H9 (cell line): ENCODE results near the gene RACGAP1. TPM values are rescaled to one million over a fixed set of nuclear protein-coding genes. Genes with fewer than 3 reads are reported as not detected.

Source experiments
- DNase-seq: peaks from one replicate; pipeline ENCODE4 v3.0.0-alpha.2; 2017
- H2AFZ ChIP-seq: one replicate; pipeline ENCODE4 v1.6.1; 2013; ENCODE audit warnings: mild to moderate bottlenecking, low read length, control low read depth, moderate library complexity
- H2AK5ac ChIP-seq: 2 replicates; pipeline ENCODE4 v1.6.1; 2013; ENCODE audit warnings: low read length, control low read depth, mixed read lengths; ENCODE audit not compliant: insufficient read length
- H2BK120ac ChIP-seq: one replicate; pipeline ENCODE4 v1.6.1; 2013; ENCODE audit warnings: low read depth, mild to moderate bottlenecking, low read length, control low read depth, inconsistent platforms; ENCODE audit not compliant: poor library complexity, severe bottlenecking
- H2BK12ac ChIP-seq: 2 replicates; pipeline ENCODE4 v1.6.1; 2013; ENCODE audit warnings: low read length, control low read depth, mixed read lengths, low read depth; ENCODE audit not compliant: insufficient read length
- H2BK15ac ChIP-seq: 2 replicates; pipeline ENCODE4 v1.6.1; 2013; ENCODE audit warnings: low read depth, low read length, control low read depth
- H2BK20ac ChIP-seq: one replicate; pipeline ENCODE4 v1.6.1; 2013; ENCODE audit warnings: low read depth, mild to moderate bottlenecking, low read length, control low read depth, inconsistent platforms; ENCODE audit not compliant: poor library complexity, severe bottlenecking
- H2BK5ac ChIP-seq: 2 replicates; pipeline ENCODE4 v1.6.1; 2013; ENCODE audit warnings: low read length, control low read depth, mixed read lengths; ENCODE audit not compliant: insufficient read length
- H3K14ac ChIP-seq: 2 replicates; pipeline ENCODE4 v1.6.1; 2013; ENCODE audit warnings: low read length, control low read depth; ENCODE audit not compliant: insufficient read depth
- H3K18ac ChIP-seq: 2 replicates; pipeline ENCODE4 v1.6.1; 2013; ENCODE audit warnings: low read depth, mild to moderate bottlenecking, mixed read lengths, low read length, control low read depth; ENCODE audit not compliant: insufficient read length
- H3K23ac ChIP-seq: 2 replicates; pipeline ENCODE4 v1.6.1; 2013; ENCODE audit warnings: low read length, control low read depth, mixed read lengths, low read depth; ENCODE audit not compliant: insufficient read length
- H3K23me2 ChIP-seq: 2 replicates; pipeline ENCODE4 v1.6.1; 2013; ENCODE audit warnings: low read depth, mild to moderate bottlenecking, mixed read lengths, low read length, control low read depth; ENCODE audit not compliant: insufficient read length, poor library complexity, severe bottlenecking
- H3K27ac ChIP-seq: 2 replicates; pipeline ENCODE4 v1.5.1; 2013; ENCODE audit warnings: low read length, control low read depth, mixed read lengths, low read depth; ENCODE audit not compliant: insufficient read length
- H3K27me3 ChIP-seq: 2 replicates; pipeline ENCODE4 v1.6.1; 2013; ENCODE audit warnings: low read length, control low read depth, inconsistent platforms; ENCODE audit not compliant: insufficient read depth
- H3K4ac ChIP-seq: 2 replicates; pipeline ENCODE4 v1.6.1; 2013; ENCODE audit warnings: low read depth, mild to moderate bottlenecking, control low read depth, inconsistent platforms, low read length, moderate library complexity
- H3K4me1 ChIP-seq: 2 replicates; pipeline ENCODE4 v1.6.1; 2013; ENCODE audit warnings: low read length, control low read depth, inconsistent platforms; ENCODE audit not compliant: insufficient read depth
- H3K4me2 ChIP-seq: 2 replicates; pipeline ENCODE4 v1.6.1; 2013; ENCODE audit warnings: low read length, control low read depth, mixed read lengths; ENCODE audit not compliant: insufficient read length, insufficient read depth
- H3K56ac ChIP-seq: 2 replicates; pipeline ENCODE4 v1.6.1; 2013; ENCODE audit warnings: low read depth, mild to moderate bottlenecking, mixed read lengths, low read length, control low read depth; ENCODE audit not compliant: insufficient read length
- H3K79me1 ChIP-seq: 2 replicates; pipeline ENCODE4 v1.6.1; 2013; ENCODE audit warnings: low read depth, mild to moderate bottlenecking, moderate library complexity, low read length, control low read depth, inconsistent platforms; ENCODE audit not compliant: insufficient read depth, poor library complexity, severe bottlenecking
- H3K79me2 ChIP-seq: 2 replicates; pipeline ENCODE4 v1.6.1; 2013; ENCODE audit warnings: low read length, control low read depth, inconsistent platforms; ENCODE audit not compliant: insufficient read depth
- H3K9ac ChIP-seq: 2 replicates; pipeline ENCODE4 v1.6.1; 2013; ENCODE audit warnings: low read length, control low read depth, mixed read lengths; ENCODE audit not compliant: insufficient read length; ENCODE audit errors: extremely low read depth
- H3K9me3 ChIP-seq: one replicate; pipeline ENCODE4 v1.6.1; 2013; ENCODE audit warnings: low read depth, low read length, inconsistent platforms; ENCODE audit not compliant: control insufficient read depth
- H3T11ph ChIP-seq: one replicate; pipeline ENCODE4 v1.6.1; 2013; ENCODE audit warnings: mild to moderate bottlenecking, low read length, control low read depth, inconsistent platforms
- H4K20me1 ChIP-seq: one replicate; pipeline ENCODE4 v1.6.1; 2013; ENCODE audit not compliant: control insufficient read depth, insufficient read length, insufficient read depth
- H4K5ac ChIP-seq: 2 replicates; pipeline ENCODE4 v1.6.1; 2013; ENCODE audit warnings: low read depth, mild to moderate bottlenecking, mixed read lengths, low read length, control low read depth; ENCODE audit not compliant: insufficient read length
- H4K8ac ChIP-seq: replicated peaks from 2 replicates; pipeline ENCODE4 v1.6.1; 2013; ENCODE audit warnings: low read length, control low read depth, mixed read lengths, low read depth; ENCODE audit not compliant: insufficient read length
- H4K91ac ChIP-seq: 2 replicates; pipeline ENCODE4 v1.6.1; 2013; ENCODE audit warnings: low read depth, mild to moderate bottlenecking, moderate library complexity, mixed read lengths, low read length, control low read depth; ENCODE audit not compliant: insufficient read length
- H3K27ac Mint-ChIP-seq, 3 experiments: 2 replicates in 2 of 3; 3 replicates in 1 of 3; pipeline ENCODE4 v1.8.0; 2020 to 2021; ENCODE audit warnings: mixed read lengths in 3 of 3, mild to moderate bottlenecking in 1 of 3, moderate library complexity in 1 of 3
- H3K27me3 Mint-ChIP-seq: 2 replicates; pipeline ENCODE4 v1.8.0; 2021; ENCODE audit warnings: low read depth, mild to moderate bottlenecking, moderate library complexity, mixed read lengths
- H3K36me3 Mint-ChIP-seq, 3 experiments: 2 replicates in 2 of 3; 3 replicates in 1 of 3; pipeline ENCODE4 v1.8.0; 2020 to 2021; ENCODE audit warnings: low read depth in 3 of 3, mixed read lengths in 3 of 3; ENCODE audit not compliant: insufficient read depth in 1 of 3
- H3K4me1 Mint-ChIP-seq, 2 experiments: 2 replicates each; pipeline ENCODE4 v1.8.0; 2020; ENCODE audit warnings: mixed read lengths in 2 of 2
- H3K4me3 Mint-ChIP-seq, 2 experiments: 2 replicates in 1 of 2; 3 replicates in 1 of 2; pipeline ENCODE4 v1.8.0; 2020 to 2021; ENCODE audit warnings: mild to moderate bottlenecking in 2 of 2, mixed read lengths in 2 of 2, moderate library complexity in 1 of 2
- H3K9me3 Mint-ChIP-seq, 2 experiments: 2 replicates in 1 of 2; 3 replicates in 1 of 2; pipeline ENCODE4 v1.8.0; 2020; ENCODE audit warnings: mild to moderate bottlenecking in 2 of 2, mixed read lengths in 2 of 2, moderate library complexity in 1 of 2
- WGBS: extraction: QIAGEN DNeasy Blood & Tissue Kit; methylation state at CpG from one replicate; pipeline ENCODE4 v1.1.7; 2013; ENCODE audit warnings: missing lambda C conversion rate, low lambda C conversion rate, mixed read lengths; ENCODE audit not compliant: insufficient read length; ENCODE audit errors: extremely low coverage; 5-methylcytosine and 5-hydroxymethylcytosine counted together
- total RNA-seq: library from RNA; stranded (reverse); gene quantifications from 2 replicates; pipeline ENCODE4 v1.2.1, GENCODE V29; 2021
- TF ChIP-seq, protein P1 (sequence below): fragments of 200-600 bp; sonication (generic); conservative IDR thresholded peaks from 3 replicates; pipeline ENCODE4 v1.8.0; 2021; ENCODE audit warnings: antibody characterized with exemption, mild to moderate bottlenecking

The RACGAP1 gene
- total RNA-seq, 1 experiment from 2014 or later = 64.8 TPM

DNA sequence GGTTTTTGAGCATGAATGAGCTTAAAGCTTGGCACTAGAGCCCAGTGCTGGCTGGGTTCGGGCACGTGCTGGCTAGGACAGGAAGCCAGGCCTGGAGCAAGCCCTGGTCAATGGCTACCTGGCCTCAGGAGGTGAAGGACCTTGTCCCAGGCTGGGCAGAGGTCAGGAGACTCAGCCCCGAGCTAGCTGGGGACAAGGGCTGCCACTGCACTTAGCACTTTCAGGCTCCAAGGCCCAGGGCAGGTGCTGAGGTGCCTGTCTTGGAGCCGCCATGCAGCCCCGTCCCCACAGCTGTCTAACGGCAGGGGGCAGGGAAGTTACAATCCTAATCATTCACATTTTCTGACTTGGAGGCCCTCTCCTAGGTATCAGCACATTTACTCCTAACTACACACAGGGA is 56.8 kb downstream of the RACGAP1 start:
- Histone ChIP-seq H3K9ac (no peak overlapping the region), H4K8ac (no peak overlapping the region), H2BK20ac (no peak overlapping the region), H3K4ac (no peak overlapping the region), H4K20me1 (no peaks in the 10 kb centered on the region), H3K79me2 (no peaks in the 10 kb centered on the region), H4K5ac (no peak overlapping the region), H3K56ac (no peak overlapping the region), H2AFZ (no peak overlapping the region), H2AK5ac (no peak overlapping the region), H3K14ac (no peak overlapping the region), H3K4me1 (no peaks in the 10 kb centered on the region), H2BK15ac (no peak overlapping the region), H3K23me2 (no peaks in the 10 kb centered on the region), H3K27ac (no peak overlapping the region), H3T11ph (no peak overlapping the region), H3K4me2 (no peak overlapping the region), H3K9me3 (no peaks in the 10 kb centered on the region), H3K18ac (no peak overlapping the region), H3K79me1 (no peaks in the 10 kb centered on the region), H3K23ac (no peak overlapping the region), H2BK12ac (no peak overlapping the region), H2BK120ac (no peak overlapping the region), H4K91ac (no peak overlapping the region), H2BK5ac (no peak overlapping the region), H3K27me3 (peaks cover 2% of the 10 kb centered on the region; the same call in 1 of the 2 replicates)
- Mint-ChIP-seq H3K4me3 (no peak overlapping the region), H3K27ac (no peak overlapping the region), H3K36me3 (no peaks in the 10 kb centered on the region), H3K27me3 (peaks cover 36% of the 10 kb centered on the region), H3K9me3 (no peaks in the 10 kb centered on the region), H3K4me1 (peaks cover 11 to 12% of the 10 kb centered on the region in 2 experiments)
- DNase-seq = no peak
- no CpG with 5 or more reads among the region's 6 CpGs for WGBS
- TF ChIP-seq, protein P1, sequence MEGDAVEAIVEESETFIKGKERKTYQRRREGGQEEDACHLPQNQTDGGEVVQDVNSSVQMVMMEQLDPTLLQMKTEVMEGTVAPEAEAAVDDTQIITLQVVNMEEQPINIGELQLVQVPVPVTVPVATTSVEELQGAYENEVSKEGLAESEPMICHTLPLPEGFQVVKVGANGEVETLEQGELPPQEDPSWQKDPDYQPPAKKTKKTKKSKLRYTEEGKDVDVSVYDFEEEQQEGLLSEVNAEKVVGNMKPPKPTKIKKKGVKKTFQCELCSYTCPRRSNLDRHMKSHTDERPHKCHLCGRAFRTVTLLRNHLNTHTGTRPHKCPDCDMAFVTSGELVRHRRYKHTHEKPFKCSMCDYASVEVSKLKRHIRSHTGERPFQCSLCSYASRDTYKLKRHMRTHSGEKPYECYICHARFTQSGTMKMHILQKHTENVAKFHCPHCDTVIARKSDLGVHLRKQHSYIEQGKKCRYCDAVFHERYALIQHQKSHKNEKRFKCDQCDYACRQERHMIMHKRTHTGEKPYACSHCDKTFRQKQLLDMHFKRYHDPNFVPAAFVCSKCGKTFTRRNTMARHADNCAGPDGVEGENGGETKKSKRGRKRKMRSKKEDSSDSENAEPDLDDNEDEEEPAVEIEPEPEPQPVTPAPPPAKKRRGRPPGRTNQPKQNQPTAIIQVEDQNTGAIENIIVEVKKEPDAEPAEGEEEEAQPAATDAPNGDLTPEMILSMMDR = no peak
